KG1 (cell line): ENCODE results near the gene TSPAN3.
A peak's percentile ranks its signal among the peaks of the same experiment; 100 is the strongest.

ENCODE experiments used
- DNase-seq: peaks from one replicate; lab custom pipeline; 2025; lab: John Stamatoyannopoulos, UW

TSPAN3 gene

DNA sequence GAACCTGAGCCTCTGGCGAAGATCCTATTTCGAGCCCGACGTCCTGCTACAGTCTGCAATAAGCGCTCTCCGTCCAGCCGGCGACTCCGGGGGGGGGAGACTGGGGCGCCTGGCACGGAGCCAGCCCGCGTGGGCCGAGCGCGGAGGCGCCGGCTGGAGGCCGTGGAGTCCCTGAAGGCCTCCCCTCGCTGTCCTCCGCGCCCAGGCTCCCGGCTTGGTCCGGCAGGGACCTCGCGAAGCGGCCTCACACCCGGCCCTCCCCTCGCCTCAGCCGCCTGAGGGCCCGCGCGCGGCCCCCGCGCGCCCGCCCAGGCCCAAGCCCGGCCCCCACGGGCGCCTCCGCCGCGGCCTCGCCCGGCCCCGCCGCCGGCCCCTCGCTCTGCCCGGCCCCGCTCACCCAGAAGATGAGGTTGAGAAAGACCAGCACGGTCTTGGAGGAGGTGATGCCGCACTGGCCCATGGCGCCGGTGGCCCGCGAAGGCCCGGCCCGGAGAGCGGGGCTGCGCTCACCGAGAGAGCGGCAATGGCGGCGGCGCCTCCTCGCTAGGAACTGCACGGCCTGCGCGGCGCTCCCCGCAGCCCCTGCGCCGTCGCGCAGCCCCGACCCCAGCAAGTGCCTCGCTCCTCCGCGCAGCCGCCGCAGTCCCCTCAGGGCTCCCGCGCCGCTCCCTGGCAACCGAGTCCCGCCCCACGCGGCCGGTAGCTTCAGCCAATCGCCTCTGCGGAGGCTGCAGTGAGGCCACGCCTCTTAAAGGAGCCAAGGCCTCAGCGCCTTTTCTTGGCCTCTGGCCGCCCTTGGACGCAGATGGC lies at the start of gene TSPAN3:
TSPAN3 (minus strand) TSS at position 615 of the 810 bp plus-strand sequence; CDS start at position 460, 155 bp downstream.
- DNase-seq: peak; percentile 75

DNA sequence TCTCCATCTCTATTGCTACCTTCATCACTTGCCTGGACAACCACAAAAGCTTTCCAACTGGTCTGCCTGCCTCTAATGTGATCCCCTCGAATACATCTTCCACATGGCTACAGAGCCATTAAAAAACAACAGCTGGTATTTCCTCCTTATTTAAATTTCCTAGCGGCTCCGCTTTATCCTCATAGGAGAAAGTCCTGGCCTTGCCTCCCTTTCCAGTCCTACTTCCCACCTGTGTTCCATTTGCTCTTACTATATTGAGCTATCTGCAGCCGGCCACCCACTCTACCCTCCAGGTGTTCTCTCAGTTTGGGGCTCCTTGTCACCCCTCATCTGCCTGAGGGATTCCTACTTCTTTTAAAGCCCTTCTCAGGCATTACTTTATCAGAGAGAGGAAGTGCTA lies 49.7 kb upstream of the TSPAN3 start:
- DNase-seq: no peak

DNA sequence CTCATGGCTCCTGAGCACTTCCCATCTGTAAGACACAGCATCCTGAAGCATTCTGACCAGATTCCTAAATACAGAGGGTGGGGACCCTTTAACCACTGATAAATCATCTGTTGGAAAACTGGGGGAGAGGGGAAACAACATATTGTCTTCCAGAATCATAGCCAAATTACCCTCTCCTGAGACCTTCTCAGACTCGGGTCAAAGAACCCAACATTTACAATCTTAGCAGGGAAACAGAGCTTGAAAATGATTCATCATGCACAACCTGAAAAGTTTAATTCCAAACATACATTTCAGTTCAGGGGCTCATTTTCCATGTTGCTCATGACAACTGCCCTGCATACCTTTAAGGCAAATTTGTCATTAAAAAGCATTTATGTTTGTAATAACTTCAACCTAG lies 48.5 kb upstream of the TSPAN3 start:
- no peak for DNase-seq

DNA sequence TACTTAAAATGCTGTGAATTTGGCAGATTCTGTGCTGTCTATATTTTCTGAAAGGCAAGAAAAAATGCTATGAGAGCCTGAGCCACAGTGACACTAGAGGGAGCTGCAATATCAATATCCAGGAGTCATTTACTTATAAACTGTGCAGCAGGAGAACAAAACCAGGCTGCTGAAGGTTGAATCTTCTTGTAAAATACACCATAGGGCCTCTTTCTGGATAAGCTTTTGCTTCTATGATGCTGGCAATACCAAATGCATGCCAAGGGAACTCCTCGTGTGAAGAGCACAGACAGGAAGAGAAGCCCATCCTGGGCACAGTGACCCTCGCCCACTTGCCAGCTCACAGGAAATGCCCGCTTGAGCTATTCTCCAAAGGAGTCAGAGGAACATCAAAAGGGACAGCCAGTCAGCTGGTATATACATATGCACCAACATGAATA lies 48.0 kb upstream of the TSPAN3 start:
- DNase-seq: peak; percentile 36

DNA sequence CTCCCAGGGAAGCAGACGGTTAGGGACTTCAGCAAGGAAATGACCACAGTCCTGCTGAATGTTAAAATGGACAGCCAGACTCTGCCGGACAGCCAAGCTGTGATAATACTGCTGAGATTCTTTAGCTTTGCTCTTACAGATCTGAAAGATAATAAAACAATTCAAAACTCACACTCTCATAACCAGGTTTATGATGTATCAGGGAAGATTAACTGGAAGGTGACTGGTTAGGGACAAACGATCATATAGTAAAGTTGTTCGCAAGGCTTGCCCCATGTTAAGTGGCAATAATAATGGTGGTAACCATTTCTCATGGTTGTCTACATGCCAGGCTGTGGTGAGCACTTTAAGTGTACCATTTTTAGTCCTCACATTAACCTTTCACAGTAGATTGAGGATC lies 44.3 kb upstream of the TSPAN3 start:
- no peak for DNase-seq

DNA sequence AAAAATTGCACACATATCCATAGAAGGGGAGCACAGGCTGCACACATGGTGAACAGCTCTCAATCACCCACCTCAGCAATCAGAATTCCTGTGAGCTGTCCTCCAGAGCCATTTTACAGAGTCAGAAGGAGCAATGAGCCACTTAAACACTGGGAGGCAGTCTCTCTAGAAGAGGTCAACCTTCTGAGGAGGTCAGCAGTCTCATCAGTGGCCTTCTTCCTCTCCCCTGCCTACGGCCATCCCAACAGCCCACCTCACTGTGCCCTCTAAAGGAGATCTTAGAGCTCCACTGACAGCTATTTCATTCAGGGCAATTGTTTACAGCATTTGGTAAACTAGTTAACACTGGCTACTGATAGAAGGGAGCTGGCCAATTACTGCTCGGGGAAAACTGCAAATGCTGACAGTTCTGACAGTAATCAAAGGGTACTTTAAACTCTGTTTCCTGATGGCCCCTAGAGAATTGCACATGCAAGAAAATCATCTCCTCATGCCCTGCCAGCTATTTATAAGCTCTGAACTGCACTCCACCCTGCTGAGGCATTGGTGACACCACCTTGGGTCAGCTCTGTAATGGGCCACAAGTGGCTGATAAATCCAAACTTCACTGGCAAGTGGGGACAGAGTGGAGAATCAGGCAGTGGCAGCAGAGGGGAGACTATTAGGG lies 42.1 kb upstream of the TSPAN3 start:
- DNase-seq: no peak

DNA sequence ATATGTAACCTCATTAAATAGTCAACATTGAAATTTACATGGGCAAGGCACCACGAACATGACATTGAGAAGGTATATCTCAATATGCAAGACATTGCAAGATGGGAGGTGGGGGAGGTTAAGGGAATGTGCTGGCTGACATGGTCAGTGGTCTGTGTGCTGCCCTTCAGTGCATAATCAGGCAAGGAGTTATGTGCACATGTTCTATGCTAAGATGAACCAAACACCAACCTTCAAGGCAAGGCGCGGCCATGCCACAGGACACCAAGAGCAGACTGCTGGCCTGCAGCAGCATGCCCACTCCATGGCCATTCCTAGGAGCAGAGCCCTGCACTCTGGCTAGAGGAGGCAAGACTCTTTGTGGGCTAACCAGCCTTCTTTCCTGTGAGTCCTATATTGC lies 40.9 kb upstream of the TSPAN3 start:
- no peak for DNase-seq

DNA sequence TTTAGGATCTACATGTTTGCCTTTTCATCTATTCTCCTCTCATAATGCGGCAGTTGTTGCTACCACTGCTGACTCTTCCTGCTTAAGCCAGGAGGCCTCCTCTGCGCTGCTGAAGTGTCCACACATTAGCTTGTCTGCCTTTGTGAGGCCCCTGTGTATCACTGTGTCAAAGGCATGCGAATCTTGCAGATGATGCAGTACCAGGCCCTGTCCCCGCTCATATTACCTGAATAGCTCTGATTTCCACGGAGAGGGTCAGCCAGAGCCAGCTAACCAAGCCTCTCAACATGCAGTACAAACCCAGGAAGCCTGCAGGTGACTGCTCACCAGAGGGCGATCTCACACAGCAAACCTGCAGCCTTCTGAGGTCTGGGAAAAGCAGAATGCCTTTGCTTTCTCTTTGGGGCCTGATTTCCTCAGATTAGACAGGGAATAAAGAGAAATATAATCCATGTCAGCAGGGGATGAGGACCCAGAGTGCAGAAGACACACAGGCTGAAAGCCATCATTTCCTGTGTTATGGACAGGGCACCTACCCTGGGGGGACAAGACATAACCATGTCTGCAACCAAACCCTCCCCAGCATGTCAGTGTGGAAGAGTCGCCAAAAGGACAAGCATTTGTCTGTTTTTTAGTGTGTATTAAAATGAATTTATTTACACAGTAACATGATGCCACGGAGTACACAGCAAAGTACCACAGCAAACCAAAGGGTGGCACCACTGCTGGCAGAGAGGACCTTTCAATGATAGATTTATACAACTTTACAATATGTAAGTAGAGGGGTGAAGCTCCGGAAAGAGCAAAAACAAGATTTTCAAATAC lies 36.8 kb upstream of the TSPAN3 start:
- peak; percentile 7 for DNase-seq

DNA sequence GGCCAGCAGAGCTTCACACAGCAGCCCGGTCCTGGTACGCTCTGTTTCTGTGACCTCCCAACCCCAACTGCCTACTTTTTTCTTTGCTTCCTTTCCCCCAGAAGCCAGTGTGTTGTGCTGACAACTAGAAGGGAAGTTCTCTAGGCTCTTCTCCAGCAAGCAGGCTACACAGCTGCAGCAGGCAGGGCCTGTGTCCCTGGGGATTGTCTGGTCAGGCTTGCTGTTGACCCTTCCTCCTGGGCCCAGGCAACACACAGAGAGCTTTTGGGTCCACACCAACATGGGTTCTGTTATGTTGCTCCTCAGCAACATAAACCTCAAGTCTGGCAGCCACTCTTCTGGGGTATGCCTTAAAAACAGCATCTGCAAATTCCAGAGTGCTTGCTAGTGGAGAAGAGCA lies 36.2 kb upstream of the TSPAN3 start:
- DNase-seq: no peak

DNA sequence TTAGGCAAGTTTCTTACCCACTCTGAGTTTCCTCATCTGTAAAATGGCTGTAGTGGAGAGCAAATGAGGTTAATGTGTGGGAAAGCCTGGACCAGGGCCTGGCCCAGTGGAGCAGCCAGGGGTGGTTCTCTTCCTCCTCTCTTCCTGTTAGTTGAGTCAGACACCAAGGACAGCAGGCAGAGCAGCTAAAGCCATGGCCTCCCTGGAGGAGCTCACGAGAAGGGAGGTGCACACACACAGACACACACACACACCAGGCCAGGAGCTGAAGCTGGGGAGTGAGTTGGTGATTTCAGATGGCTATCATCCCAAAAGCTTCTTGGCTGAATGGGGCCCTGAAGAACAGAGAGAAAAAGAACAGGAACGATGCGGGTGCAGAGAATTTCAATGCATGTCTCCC lies 33.2 kb upstream of the TSPAN3 start:
- DNase-seq: no peak

DNA sequence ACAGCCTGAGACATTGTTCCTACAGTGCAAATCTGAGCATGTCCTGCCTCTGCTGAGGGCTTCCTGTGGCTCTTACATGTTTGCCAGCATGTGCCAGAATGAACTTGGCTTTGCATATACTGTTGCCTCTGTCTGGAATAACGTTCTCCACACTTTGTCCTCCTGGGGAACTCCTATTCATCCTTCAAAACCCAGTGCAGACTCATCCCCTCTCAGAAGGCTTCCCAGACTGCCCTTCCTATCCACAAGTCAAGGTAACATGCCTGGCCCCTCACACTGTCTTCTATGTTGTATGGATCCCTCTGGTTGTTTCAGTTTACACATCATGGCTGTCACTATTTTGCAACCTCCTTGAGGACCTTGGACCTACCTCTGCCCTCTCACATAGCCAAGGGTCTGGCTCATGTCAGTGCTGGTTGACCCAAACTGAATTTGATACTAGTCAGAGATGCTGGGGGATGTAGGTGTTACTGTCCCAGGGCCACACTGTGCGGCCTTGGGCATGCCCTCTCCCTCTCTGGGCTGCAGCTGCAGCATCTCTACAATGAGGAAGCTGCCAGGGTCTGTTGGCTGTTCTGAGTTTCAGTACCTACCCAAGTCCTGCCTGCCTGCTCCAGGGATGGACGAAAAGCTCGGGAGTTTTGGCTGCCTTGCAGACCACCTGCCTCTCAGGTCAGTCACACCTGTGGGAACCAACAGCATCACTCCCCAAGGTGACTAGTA lies 29.0 kb upstream of the TSPAN3 start:
- no peak for DNase-seq

DNA sequence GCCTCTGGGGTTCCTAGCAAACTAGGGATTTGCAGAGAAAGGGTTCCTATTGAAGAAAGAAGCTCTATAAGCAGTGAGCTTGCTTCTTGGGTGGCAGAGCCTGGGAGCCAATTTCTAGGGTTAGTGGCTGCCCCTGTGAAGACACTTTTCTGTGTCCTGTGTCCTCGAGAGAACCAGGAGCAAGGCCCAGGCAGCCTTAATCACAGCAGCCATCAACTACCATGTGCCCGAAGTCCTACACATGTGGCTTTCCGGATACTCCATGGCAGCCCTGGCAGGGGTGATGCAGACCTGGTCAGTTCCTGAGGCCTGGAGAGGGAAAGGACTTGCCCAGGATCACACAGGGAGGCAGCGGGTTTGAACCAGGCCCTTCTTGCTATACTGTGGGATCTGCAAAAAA lies 27.7 kb upstream of the TSPAN3 start:
- no peak for DNase-seq

DNA sequence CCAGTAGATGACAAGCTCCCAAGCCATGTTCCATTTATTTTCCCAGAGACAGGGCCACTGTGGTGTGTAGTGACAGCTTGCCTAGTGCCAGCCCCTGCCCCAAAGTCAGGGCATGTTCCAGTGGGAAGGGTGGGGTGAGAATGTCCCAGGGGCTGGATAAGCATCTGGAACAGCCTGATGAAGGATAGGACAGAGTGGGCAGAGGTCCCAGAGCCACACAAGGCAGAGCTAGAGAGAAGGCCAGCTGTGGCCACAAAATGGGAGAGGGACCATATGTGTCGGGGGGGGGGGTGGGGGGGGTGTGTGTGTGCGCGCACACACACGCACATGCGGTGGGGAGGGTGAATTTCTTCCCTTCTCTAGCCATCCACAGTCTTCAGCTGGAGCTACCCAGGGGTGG lies 27.0 kb upstream of the TSPAN3 start:
- no peak for DNase-seq

DNA sequence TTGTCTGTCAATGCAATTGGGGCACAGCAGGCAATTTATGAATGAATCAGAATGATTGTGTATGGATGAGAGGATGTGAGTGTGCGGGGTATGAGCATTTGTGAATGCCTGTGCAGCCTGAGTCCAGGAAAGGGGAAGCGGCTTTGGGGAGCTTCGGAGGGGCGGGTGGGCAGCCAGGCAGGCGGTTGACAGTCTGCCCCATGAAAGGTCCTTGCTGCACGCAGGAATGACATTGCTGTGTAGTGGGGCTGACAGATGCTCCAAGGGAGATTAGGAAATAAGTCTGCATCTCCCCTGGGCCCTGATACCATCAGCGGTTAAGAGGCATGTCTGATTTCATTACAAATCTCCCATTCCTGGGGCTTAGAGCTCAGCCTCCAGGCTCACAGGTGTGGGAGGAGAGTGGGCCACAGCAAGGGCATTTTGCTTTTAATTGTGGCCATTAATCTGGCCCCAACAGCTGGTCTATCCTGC lies 26.4 kb upstream of the TSPAN3 start:
- no peak for DNase-seq

DNA sequence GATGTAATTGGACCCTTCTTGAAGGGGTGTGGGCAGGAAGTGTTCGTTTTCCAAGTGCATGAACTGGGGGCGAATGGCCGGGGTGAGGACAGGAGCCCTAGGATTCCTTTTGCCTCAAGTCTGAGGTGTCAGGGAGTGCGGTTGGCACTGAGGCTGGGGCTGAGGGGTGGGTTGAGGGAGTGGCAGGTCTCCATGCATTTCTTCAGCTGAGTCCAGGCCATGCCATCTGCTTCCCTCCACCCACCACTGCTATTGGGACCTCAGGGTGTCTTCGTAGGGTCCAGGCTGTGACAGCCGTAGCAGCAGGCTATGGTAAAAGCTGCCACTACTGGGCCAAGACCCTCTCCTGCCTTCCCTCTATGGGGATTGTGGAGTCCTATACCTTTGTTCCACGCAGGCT lies 25.6 kb upstream of the TSPAN3 start:
- no peak for DNase-seq

DNA sequence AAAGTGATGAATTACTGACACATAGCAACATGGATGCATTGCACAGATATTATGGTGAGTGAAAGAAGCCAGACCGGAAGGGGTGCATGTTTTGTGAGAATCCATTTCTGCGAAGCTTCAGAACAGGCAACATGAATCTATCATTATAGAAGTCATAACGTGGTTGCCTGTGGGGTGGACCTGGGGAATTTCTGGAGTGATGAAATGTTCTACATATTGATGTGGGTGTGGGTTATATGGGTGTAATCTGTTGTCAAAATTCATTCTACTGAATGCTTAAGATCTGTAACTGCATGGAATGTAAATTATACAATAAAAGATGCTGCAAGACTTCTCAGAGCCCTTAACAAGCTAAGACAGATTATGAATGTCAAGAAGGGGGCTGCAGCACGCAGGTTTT lies 25.2 kb upstream of the TSPAN3 start:
- no peak for DNase-seq

DNA sequence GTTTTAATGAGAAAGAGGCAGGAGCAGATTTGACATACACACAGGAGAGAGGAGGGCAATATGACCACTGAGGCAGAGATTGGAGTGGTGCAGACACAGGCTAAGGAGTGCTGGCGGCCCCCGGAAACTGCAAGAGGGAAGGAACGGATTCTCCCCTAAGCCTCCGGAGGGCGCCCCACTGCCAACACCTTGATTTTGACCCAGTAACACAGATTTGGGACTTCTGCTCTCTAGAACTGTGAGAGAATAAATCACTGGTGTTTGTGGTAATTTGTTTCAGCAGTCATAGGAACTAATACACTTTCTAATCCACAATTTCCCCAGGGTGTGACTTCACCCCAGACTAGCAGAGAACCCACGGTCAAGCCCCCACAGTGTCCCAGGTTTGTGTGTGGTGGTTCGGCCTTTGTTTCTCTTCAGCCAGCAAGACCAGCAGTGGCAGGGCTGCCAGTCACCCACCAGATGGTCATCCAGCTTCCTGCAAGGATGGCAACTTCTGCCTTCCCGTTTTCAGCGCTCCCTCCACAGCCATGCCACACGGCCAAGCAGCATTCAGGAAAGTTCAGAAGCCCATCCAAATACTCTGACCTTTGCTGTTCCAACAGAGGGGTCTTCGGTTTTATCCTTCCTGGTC lies 23.6 kb upstream of the TSPAN3 start:
- DNase-seq: no peak

DNA sequence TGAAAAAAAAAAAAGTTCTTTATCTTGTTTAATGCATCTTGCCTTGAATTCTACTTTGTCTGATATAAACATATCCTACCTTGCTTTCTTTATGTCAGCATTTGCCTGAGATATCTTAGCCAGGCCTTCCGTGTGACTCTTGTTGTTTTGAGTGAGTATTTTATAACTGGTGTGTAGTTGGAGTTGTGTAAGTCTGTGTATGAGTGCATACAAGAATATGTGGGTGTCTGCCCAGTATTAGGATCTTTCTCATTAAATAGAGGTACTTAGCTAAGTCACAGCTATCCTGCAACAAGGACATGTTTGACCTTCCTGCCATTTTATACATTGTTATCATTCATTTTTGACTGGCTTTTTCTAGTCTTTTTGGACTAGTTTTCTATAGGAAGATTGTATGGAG lies 22.5 kb upstream of the TSPAN3 start:
- DNase-seq: no peak

DNA sequence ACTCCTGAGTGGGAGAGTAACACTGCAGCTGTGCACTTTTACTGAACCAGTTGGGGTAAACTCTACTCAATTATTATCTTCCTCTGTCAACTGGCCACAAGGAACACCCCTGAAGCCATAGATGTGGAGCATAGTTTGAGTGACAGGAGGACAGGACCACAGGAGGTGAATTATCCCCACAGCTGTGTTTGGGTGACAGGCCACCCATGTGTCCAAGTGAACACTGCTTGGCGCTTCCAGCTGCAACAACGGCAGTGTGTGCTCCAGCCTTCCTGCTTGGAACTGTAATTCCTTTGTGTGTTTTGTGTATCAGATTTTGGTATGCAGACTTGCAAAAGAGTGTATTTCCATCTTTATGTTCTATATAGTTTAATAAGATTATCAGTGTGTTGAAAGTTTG lies 20.2 kb upstream of the TSPAN3 start:
- no peak for DNase-seq

DNA sequence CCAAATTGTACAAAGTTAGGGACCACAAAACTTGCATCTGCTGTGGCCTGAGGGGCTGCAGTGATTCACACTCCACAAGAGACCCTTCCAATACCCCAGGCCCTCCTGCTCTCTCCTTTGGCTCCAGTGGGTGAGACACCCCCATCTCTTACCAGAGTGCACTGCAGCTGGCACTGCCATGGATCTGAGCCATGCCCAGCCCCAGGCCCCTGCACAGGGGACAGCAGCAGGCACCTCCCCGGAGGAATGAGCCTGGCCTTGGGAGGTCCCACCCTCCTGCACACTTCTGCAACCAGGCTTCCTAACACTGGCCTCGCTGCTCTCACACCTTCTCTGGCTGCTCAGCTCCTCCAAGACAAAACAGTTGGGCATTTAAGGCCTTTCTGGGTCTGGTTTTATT lies 16.3 kb upstream of the TSPAN3 start:
- DNase-seq: no peak

DNA sequence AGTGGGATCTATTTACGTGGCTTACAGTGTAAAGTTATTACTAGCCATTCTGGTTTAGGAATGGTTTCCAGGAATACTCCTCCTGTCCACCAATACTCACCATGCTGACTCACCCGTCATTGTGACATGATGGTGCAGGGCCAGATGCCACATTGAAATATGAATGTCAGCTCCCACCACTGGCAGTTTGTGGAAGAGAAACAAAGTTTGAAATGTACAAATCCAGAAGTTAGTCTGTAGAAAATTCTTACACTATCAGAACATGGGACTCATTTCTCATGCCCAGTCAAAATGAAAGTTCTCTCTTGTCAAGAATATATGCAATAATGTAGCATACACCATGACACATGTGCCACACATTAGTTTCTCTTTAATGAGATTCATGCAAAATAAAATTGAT lies 14.4 kb upstream of the TSPAN3 start:
- DNase-seq: no peak

DNA sequence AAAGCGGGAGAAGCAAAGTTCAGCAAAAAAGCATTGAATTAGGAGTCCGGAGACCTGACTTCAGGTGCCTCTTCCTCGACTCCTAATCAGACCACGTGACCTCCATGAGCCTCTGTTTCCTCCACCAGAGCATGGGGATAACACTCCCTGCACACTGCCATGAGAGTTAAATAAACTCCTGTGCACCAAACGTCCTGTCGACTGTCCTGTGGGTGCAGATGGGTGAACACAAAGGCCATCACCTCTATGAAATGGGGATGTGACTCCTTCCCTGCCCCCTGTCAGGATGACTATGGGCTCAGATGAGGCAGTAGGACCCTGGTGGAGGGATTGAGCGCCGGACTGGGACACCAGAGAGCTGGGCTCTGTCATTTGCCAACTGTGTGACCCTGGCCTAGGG lies 13.5 kb upstream of the TSPAN3 start:
- DNase-seq: no peak
